Psoas muscle (tissue), 8 donors: ENCODE results near the gene PDZD2. TPM values are rescaled to one million over a fixed set of nuclear protein-coding genes. Genes with fewer than 3 reads are reported as not detected.

Experiments
- ATAC-seq, 4 donors: fragments of 200-7000 bp; cut with Tn5 transposase; one replicate each; pipeline ENCODE4 v1.9.1; 2020; ENCODE audit warnings: moderate library complexity in 3 of 4, mild to moderate bottlenecking in 2 of 4
- DNase-seq, 2 donors: peaks; one replicate each; pipeline ENCODE4 v3.0.0-alpha.2; 2020
- H3K27ac ChIP-seq: fragments of 200-600 bp; one replicate; pipeline ENCODE4 v1.8.0; 2022
- H3K27me3 ChIP-seq, 3 donors: fragments of 200-600 bp in 1 of 3; one replicate each; pipeline versions ENCODE4 v1.6.1 to v1.8.0; 2013 to 2022; ENCODE audit warnings: low read length in 2 of 3, mild to moderate bottlenecking in 2 of 3, moderate library complexity in 1 of 3; ENCODE audit not compliant: insufficient read depth in 3 of 3
- H3K36me3 ChIP-seq, 2 donors: fragments of 200-600 bp in 1 of 2; one replicate each; pipeline versions ENCODE4 v1.6.1 to v1.8.0; 2013 to 2022; ENCODE audit warnings: low read depth in 1 of 2, mild to moderate bottlenecking in 1 of 2, moderate library complexity in 1 of 2; ENCODE audit not compliant: insufficient read depth in 1 of 2
- H3K4me1 ChIP-seq: fragments of 200-600 bp; one replicate; pipeline ENCODE4 v1.8.0; 2022
- H3K4me3 ChIP-seq: fragments of 200-600 bp; one replicate; pipeline ENCODE4 v1.8.0; 2022; ENCODE audit warnings: mild to moderate bottlenecking
- H3K9me3 ChIP-seq: fragments of 200-600 bp; one replicate; pipeline ENCODE4 v1.8.0; 2022
- CTCF ChIP-seq: fragments of 200-600 bp; IDR thresholded peaks from one replicate; pipeline ENCODE4 v1.8.0; 2022; ENCODE audit warnings: antibody characterized with exemption
- WGBS, 3 donors: extraction: QIAGEN DNeasy Blood & Tissue Kit; methylation state at CpG; one replicate each; pipeline versions ENCODE4 v1.1.6 to v1.1.7; 2013; 5-methylcytosine and 5-hydroxymethylcytosine counted together
- intact Hi-C, 2 donors: fragments of 100-400 bp; cut with DNase I; formaldehyde crosslinking; loops; one replicate each; pipeline versions ENCODE4 v1.11.0 to v1.14.2; 2022
- polyA plus RNA-seq, 3 donors: library from polyadenylated mRNA; stranded (reverse); fragments of 200-250 nt; gene quantifications; one replicate each; pipeline ENCODE4 v1.2.3, GENCODE V29; 2013
- total RNA-seq, 4 donors: library from RNA; stranded (reverse); fragmentation: NEBNext Ultra II Directional in 2 of 4; extraction: Animal tissue kit (Norgen Biotek cat#: 25700) in 2 of 4; gene quantifications; one replicate each; pipeline versions ENCODE4 v1.2.1 to v1.2.4, GENCODE V29; 2021 to 2023
- donor health status: healthy with polysubstance abuse.
- donor health status: DM: no; HTN: no; CAD: no; lungs with moderate emphysema.
- donor health status: Bipolar disorder and iron deficiency.
- donor health status: healthy.
- donor health status: DM: yes; HTN: yes; CAD: no.
- donor health status: DM: no; HTN: no; CAD: no.
- donor health status: DM: no; HTN: no; CAD: no.
- donor health status: DM: yes; HTN: yes; CAD: no.

Gene PDZD2
- total and polyA plus RNA-seq, 7 donors = 1.4 to 17.5 (median 4.5) TPM

- no peaks in the 10 kb centered on the region for H3K9me3 ChIP-seq
- no peaks in the 10 kb centered on the region for H3K27me3 ChIP-seq
- ATAC-seq (no peak), DNase-seq (no peak)
- peaks cover 0 to 5% of the 10 kb centered on the region in 2 donors for H3K36me3 ChIP-seq
- WGBS, 3 donors = 92 to 98% (median 92%) methylated on average over 5 of the region's 5 CpGs
- no peak overlapping the region for H3K27ac ChIP-seq
- H3K4me3 ChIP-seq = no peak overlapping the region
- no peak for TF ChIP-seq CTCF
- H3K4me1 ChIP-seq = peaks cover 5% of the 10 kb centered on the region
- intact Hi-C loops = no loop called here
Measured at GRCh38 chr5:32051796-32052195, 412.9 kb downstream of the PDZD2 start.

- Histone ChIP-seq H3K27me3 (no peaks in the 10 kb centered on the region), H3K9me3 (no peaks in the 10 kb centered on the region), H3K4me1 (peaks cover 9% of the 10 kb centered on the region), H3K36me3 (peaks cover 0 to 10% of the 10 kb centered on the region in 2 donors), H3K4me3 (no peak overlapping the region), H3K27ac (no peak overlapping the region)
- peak in 2 of 4 donors; percentile 25 to 61 for ATAC-seq
- 39% methylated on average over 15 of the region's 15 CpGs for WGBS, 3 donors
- intact Hi-C loops = no loop called here
- DNase-seq = no peak
- no peak for TF ChIP-seq CTCF
Measured at GRCh38 chr5:32055891-32056866, 417.2 kb downstream of the PDZD2 start.

- Histone ChIP-seq H3K4me3 (no peak overlapping the region), H3K27me3 (no peaks in the 10 kb centered on the region), H3K4me1 (peaks cover 9% of the 10 kb centered on the region), H3K27ac (no peak overlapping the region), H3K36me3 (peaks cover 0 to 10% of the 10 kb centered on the region in 2 donors), H3K9me3 (no peaks in the 10 kb centered on the region)
- WGBS, 3 donors = 90 to 92% (median 90%) methylated on average over 12 of the region's 12 CpGs
- ATAC-seq (no peak), DNase-seq (no peak)
- TF ChIP-seq CTCF = peak; percentile 17
- intact Hi-C loops = no loop called here
Measured at GRCh38 chr5:32057187-32058096, 418.5 kb downstream of the PDZD2 start.

GRCh38 chr5:32058101-32058500 lies 419.2 kb downstream of the PDZD2 start:
- Histone ChIP-seq H3K9me3 (no peaks in the 10 kb centered on the region), H3K27me3 (no peaks in the 10 kb centered on the region), H3K4me3 (no peak overlapping the region), H3K27ac (no peak overlapping the region), H3K36me3 (peaks cover 0 to 9% of the 10 kb centered on the region in 2 donors), H3K4me1 (peaks cover 9% of the 10 kb centered on the region)
- no peak for TF ChIP-seq CTCF
- intact Hi-C loops = no loop called here
- DNase-seq = no peak
- WGBS, 3 donors = 85 to 94% (median 92%) methylated on average over 4 of the region's 4 CpGs
- ATAC-seq = no peak
